Spleen (tissue), 11 donors: ENCODE measurements around the gene VWA5B2. TPM values are rescaled to one million over a fixed set of nuclear protein-coding genes. Genes with fewer than 3 reads are reported as not detected.

ENCODE experiments used
- DNase-seq: peaks from one replicate; pipeline ENCODE4 v3.0.0-alpha.2; 2020
- H3K27ac ChIP-seq, 8 donors: fragments of 200-600 bp; sonication (generic) in 7 of 8; 1 replicate in 4 of 8; 2 replicates in 4 of 8; pipeline versions ENCODE4 v1.5.0 to v1.8.0; 2016 to 2021; ENCODE audit warnings: inconsistent platforms in 4 of 8, mild to moderate bottlenecking in 4 of 8, moderate library complexity in 1 of 8
- H3K27me3 ChIP-seq, 7 donors: fragments of 200-600 bp; sonication (generic) in 6 of 7; replicated peaks in 1 of 7; 1 replicate in 4 of 7; 2 replicates in 3 of 7; pipeline versions ENCODE4 v1.5.0 to v1.8.0; 2016 to 2021; ENCODE audit warnings: inconsistent platforms in 3 of 7, mild to moderate bottlenecking in 1 of 7
- H3K36me3 ChIP-seq, 6 donors: fragments of 200-600 bp; sonication (generic) in 5 of 6; 1 replicate in 4 of 6; 2 replicates in 2 of 6; pipeline versions ENCODE4 v1.5.0 to v1.8.0; 2016 to 2021; ENCODE audit warnings: inconsistent platforms in 2 of 6
- H3K4me1 ChIP-seq, 6 donors: fragments of 200-600 bp; sonication (generic) in 5 of 6; 1 replicate in 3 of 6; 2 replicates in 3 of 6; pipeline versions ENCODE4 v1.5.0 to v1.8.0; 2016 to 2021; ENCODE audit warnings: inconsistent platforms in 3 of 6
- H3K4me3 ChIP-seq, 8 donors: fragments of 200-600 bp; sonication (generic) in 7 of 8; 1 replicate in 4 of 8; 2 replicates in 4 of 8; pipeline versions ENCODE4 v1.5.0 to v1.8.0; 2016 to 2021; ENCODE audit warnings: inconsistent platforms in 4 of 8, mild to moderate bottlenecking in 4 of 8, moderate library complexity in 2 of 8
- H3K9me3 ChIP-seq, 8 donors: fragments of 200-600 bp; sonication (generic) in 7 of 8; 1 replicate in 4 of 8; 2 replicates in 4 of 8; pipeline versions ENCODE4 v1.5.0 to v1.8.0; 2016 to 2021; ENCODE audit warnings: inconsistent platforms in 4 of 8
- POLR2A ChIP-seq, 3 donors: fragments of 450-650 bp; IDR thresholded peaks; one replicate each; pipeline ENCODE4 v1.5.1; 2017; ENCODE audit warnings: antibody characterized with exemption in 3 of 3, mild to moderate bottlenecking in 1 of 3
- POLR2AphosphoS5 ChIP-seq, 3 donors: sonication (generic); formaldehyde crosslinking; IDR thresholded peaks; one replicate each; pipeline ENCODE4 v1.5.1; 2017; ENCODE audit warnings: antibody characterized with exemption in 3 of 3
- WGBS, 5 donors: extraction: QIAGEN DNeasy Blood & Tissue Kit in 3 of 5; methylation state at CpG; one replicate each; pipeline versions ENCODE4 v1.1.5 to v1.1.7; 2013 to 2018; 5-methylcytosine and 5-hydroxymethylcytosine counted together
- intact Hi-C: fragments of 100-400 bp; cut with DNase I; formaldehyde crosslinking; loops from one replicate; pipeline ENCODE4 v1.15.0; 2023; ENCODE audit warnings: low total_unique reads
- polyA plus RNA-seq, 3 donors: library from polyadenylated mRNA; stranded (reverse); fragments of 200-250 nt; gene quantifications; one replicate each; pipeline ENCODE4 v1.2.1, GENCODE V29; 2013
- total RNA-seq, 7 donors: library from RNA; depleted of rRNA in 3 of 7; stranded (reverse); fragments of >200 nt in 3 of 7; fragmentation: NEBNext Ultra II Directional in 4 of 7; extraction: Animal tissue kit (Norgen Biotek cat#: 25700) in 4 of 7; gene quantifications; one replicate each; pipeline versions ENCODE4 v1.1.0 to v1.2.1, GENCODE V29; 2016 to 2021
- TF ChIP-seq, protein P1 (sequence below), 11 experiments: fragments of 200-600 bp in 7 of 11; fragments of 450-650 bp in 4 of 11; sonication (generic) in 4 of 11; IDR thresholded peaks in 8 of 11; conservative IDR thresholded peaks in 3 of 11; 1 replicate in 7 of 11; 2 replicates in 4 of 11; pipeline versions ENCODE4 v1.4.0 to v1.8.0; 2016 to 2021; ENCODE audit warnings: antibody characterized with exemption in 11 of 11, inconsistent platforms in 4 of 11, mild to moderate bottlenecking in 1 of 11
- donor health status: healthy with polysubstance abuse.
- donor health status: DM: no; HTN: no; CAD: no; lungs with moderate emphysema.
- donor health status: DM: no; HTN: no; CAD: no.
- donor health status: Bipolar disorder and iron deficiency.
- donor health status: healthy.
- donor health status: DM: no; HTN: no; CAD: no.
- donor health status: DM: yes; HTN: yes; CAD: no.

VWA5B2 gene
- total and polyA plus RNA-seq, 10 donors, result 0.02 to 0.68 (median 0.08) TPM; not detected in 5

DNA sequence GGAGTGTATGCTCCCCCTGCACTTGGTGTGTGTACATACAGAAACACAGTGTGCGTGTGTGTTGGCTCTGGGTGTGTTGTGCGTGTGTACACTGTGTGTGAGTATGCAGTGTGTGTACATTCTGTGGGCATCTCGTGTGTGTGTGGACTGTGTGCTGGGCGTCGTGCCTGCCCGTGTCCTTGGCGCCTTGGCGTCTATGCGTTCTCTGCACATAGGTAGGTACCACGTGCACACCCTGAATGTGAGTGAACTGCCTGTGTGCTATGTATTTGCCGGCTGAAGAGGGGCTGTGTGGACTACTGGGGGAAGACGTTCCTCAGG, 46.0 kb downstream of the VWA5B2 start:
- H3K27me3 ChIP-seq, result peaks cover 5 to 74% (median 23%) of the 10 kb centered on the region in 7 donors
- intact Hi-C loops, result no loop called here
- no peak for DNase-seq
- H3K4me3 ChIP-seq, result no peak overlapping the region
- no peak overlapping the region for H3K27ac ChIP-seq
- H3K36me3 ChIP-seq, result no peaks in the 10 kb centered on the region
- 64 to 80% (median 77%) methylated on average over 12 of the region's 12 CpGs for WGBS, 5 donors
- no peaks in the 10 kb centered on the region for H3K4me1 ChIP-seq
- TF ChIP-seq POLR2AphosphoS5 (IDR thresholded peaks at IDR 0.05), result no peak
- TF ChIP-seq POLR2A (IDR thresholded peaks at IDR 0.05), result no peak
- TF ChIP-seq, protein P1, sequence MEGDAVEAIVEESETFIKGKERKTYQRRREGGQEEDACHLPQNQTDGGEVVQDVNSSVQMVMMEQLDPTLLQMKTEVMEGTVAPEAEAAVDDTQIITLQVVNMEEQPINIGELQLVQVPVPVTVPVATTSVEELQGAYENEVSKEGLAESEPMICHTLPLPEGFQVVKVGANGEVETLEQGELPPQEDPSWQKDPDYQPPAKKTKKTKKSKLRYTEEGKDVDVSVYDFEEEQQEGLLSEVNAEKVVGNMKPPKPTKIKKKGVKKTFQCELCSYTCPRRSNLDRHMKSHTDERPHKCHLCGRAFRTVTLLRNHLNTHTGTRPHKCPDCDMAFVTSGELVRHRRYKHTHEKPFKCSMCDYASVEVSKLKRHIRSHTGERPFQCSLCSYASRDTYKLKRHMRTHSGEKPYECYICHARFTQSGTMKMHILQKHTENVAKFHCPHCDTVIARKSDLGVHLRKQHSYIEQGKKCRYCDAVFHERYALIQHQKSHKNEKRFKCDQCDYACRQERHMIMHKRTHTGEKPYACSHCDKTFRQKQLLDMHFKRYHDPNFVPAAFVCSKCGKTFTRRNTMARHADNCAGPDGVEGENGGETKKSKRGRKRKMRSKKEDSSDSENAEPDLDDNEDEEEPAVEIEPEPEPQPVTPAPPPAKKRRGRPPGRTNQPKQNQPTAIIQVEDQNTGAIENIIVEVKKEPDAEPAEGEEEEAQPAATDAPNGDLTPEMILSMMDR (IDR thresholded peaks at IDR 0.05 in 8 of 11, conservative IDR thresholded peaks at IDR 0.05 in 3 of 11), result no peak
- H3K9me3 ChIP-seq, result no peaks in the 10 kb centered on the region

DNA sequence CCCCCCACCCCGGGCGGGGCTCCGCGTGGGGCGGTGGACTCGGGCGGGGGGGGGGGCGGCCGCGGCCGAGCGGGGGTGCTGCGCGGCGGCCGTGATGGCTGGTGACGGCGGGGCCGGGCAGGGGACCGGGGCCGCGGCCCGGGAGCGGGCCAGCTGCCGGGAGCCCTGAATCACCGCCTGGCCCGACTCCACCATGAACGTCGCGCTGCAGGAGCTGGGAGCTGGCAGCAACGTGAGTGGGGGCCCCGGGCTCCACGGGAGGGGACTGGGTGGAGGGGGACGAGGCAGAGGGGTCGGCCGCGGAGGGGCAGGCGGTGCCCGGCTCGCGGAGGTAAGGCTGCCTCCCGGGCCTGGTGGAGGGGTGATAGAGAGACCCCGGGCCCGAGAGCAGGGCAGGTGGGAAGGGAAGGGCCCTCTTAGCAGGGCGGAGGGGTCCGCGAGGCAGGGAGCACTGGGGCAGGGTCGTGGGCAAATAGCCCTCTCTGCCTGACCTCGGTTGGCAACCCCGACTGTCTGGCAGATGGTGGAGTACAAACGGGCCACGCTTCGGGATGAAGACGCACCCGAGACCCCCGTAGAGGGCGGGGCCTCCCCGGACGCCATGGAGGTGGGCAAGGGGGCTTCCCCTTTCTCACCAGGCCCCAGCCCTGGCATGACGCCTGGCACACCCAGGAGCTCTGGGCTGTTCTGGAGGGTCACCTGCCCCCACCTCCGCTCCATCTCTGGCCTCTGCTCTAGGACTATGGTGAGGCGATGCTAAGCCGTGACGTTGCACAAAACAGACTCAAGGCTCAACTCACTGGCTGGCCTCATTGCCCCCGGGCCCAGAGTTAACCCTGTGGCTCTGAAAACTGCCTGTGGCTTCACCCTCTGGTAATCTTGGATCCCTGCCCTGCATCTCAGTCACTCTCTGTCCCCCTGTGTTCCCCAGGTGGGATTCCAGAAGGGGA, 46.9 kb downstream of the VWA5B2 start, which contains the start of gene ECE2:
TSS of gene ECE2 (plus strand) at position 62 of the 950 bp plus-strand sequence. CDS start at position 194, 132 bp downstream.
- TF ChIP-seq, protein P1 (IDR thresholded peaks at IDR 0.05 in 8 of 11, conservative IDR thresholded peaks at IDR 0.05 in 3 of 11), result no peak
- TF ChIP-seq POLR2A (IDR thresholded peaks at IDR 0.05) (no peak), POLR2AphosphoS5 (IDR thresholded peaks at IDR 0.05) (no peak)
- 16 to 25% (median 23%) methylated on average over 15 to 58 of the region's 65 CpGs for WGBS, 5 donors
- no peak for DNase-seq
- Histone ChIP-seq H3K4me1 (no peaks in the 10 kb centered on the region), H3K4me3 (peak within 1 kb of the TSS in 1 of 8 donors; percentile 28), H3K36me3 (no peaks in the 10 kb centered on the region), H3K27ac (no peak within 1 kb of the TSS), H3K9me3 (no peaks in the 10 kb centered on the region), H3K27me3 (peaks cover 5 to 65% (median 23%) of the 10 kb centered on the region in 7 donors)
- intact Hi-C loops, result no loop called here

DNA sequence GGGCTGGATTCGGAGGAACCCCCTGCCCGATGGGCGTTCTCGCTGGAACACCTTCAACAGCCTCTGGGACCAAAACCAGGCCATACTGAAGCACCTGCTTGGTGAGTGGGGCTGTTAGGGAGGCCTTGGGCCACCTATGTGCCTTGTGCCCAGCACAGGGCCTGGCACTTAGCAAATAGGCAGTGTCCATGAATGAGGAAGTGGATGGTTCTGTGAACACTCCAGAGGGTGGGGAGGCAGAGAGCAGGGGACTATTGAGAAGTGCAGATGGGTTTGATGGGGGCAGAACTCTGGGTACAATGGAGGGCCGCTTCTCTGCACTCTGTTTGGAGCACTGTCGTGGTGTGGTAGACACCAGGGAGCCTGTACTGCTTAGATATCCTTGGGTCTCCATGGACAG, 48.0 kb downstream of the VWA5B2 start:
- 86 to 94% (median 91%) methylated on average over 6 of the region's 6 CpGs for WGBS, 5 donors
- no peak overlapping the region for H3K27ac ChIP-seq
- DNase-seq, result no peak
- intact Hi-C loops, result no loop called here
- no peaks in the 10 kb centered on the region for H3K9me3 ChIP-seq
- H3K4me3 ChIP-seq, result no peak overlapping the region
- no peaks in the 10 kb centered on the region for H3K36me3 ChIP-seq
- no peaks in the 10 kb centered on the region for H3K4me1 ChIP-seq
- no peak for TF ChIP-seq POLR2A (IDR thresholded peaks at IDR 0.05)
- TF ChIP-seq, protein P1 (IDR thresholded peaks at IDR 0.05 in 8 of 11, conservative IDR thresholded peaks at IDR 0.05 in 3 of 11), result no peak
- TF ChIP-seq POLR2AphosphoS5 (IDR thresholded peaks at IDR 0.05), result no peak
- H3K27me3 ChIP-seq, result peaks cover 5 to 62% (median 23%) of the 10 kb centered on the region in 7 donors

DNA sequence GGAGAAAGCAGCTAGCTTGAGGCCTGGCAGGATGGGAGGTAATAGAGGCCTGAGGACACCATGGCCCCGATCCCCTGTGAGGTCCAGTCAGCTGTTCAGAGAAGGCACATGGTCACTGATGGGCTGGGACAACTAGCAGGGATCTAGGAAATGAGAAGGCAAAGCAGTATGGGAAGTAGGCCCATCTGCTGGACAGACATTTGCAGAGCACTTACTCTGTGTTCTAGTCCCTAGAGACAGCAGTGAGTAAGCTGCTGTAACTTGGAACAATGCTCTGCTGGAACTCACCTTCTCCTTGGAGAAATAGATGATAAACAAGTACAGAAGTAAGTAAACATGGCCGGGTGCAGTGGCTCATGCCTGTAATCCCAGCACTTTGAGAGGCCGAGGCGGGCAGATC, 53.6 kb downstream of the VWA5B2 start:
- H3K36me3 ChIP-seq, result no peaks in the 10 kb centered on the region
- H3K27me3 ChIP-seq, result peaks cover 0 to 34% (median 3%) of the 10 kb centered on the region in 7 donors
- 87 to 98% (median 90%) methylated on average over 4 of the region's 4 CpGs for WGBS, 5 donors
- H3K4me3 ChIP-seq, result no peak overlapping the region
- no peak overlapping the region for H3K27ac ChIP-seq
- H3K4me1 ChIP-seq, result no peaks in the 10 kb centered on the region
- no peaks in the 10 kb centered on the region for H3K9me3 ChIP-seq
- TF ChIP-seq POLR2A (IDR thresholded peaks at IDR 0.05) (no peak), POLR2AphosphoS5 (IDR thresholded peaks at IDR 0.05) (no peak)
- TF ChIP-seq, protein P1 (IDR thresholded peaks at IDR 0.05 in 8 of 11, conservative IDR thresholded peaks at IDR 0.05 in 3 of 11), result no peak
- intact Hi-C loops, result no loop called here
- no peak for DNase-seq
